Endothelial cell of umbilical vein (primary cell): ENCODE results near the gene MOB3B. TPM values are rescaled to one million over a fixed set of nuclear protein-coding genes. Genes with fewer than 3 reads are reported as not detected.

Experiments
- BruUV-seq: library from RNA; stranded (reverse); fragments of 400-500 nt; replicated peaks from 2 replicates; lab custom pipeline; 2021; lab: Mats Ljungman, UMichigan
- CTCF ChIA-PET: fragments of 300-600, 350-600 bp; sonication (Branson Sonifier 250); formaldehyde crosslinking; loops from one replicate; lab custom pipeline; 2021; ENCODE audit warnings: antibody characterized with exemption, inconsistent platforms; lab: Charles Lee
- POLR2A ChIA-PET: fragments of 300-600, 350-600 bp; sonication (Branson Sonifier 250); formaldehyde crosslinking; loops from one replicate; lab custom pipeline; 2021; ENCODE audit warnings: antibody characterized with exemption, inconsistent platforms; lab: Charles Lee
- DNase-seq: peaks from one replicate; pipeline ENCODE4 v3.0.0-alpha.2; 2011; ENCODE audit warnings: low read depth, low spot score
- FAIRE-seq: peaks from 2 replicates; lab custom pipeline; 2011; peaks lifted over from hg19 to GRCh38; lab: Jason Lieb, UNC
- H2AFZ ChIP-seq: 2 replicates; pipeline ENCODE4 v1.6.0; 2012; ENCODE audit warnings: low read depth, low read length, control low read depth, inconsistent platforms
- H3K27ac ChIP-seq: 2 replicates; pipeline ENCODE4 v1.5.1; 2011; ENCODE audit warnings: low read depth, mild to moderate bottlenecking, control low read depth, low read length, moderate library complexity; ENCODE audit not compliant: insufficient read depth
- H3K27me3 ChIP-seq, 2 experiments: 2 replicates each; pipeline versions ENCODE4 v1.6.0 to v1.6.1; 2011; ENCODE audit warnings: low read length in 2 of 2, mixed read lengths in 1 of 2; ENCODE audit not compliant: control insufficient read depth in 2 of 2, insufficient read depth in 2 of 2
- H3K36me3 ChIP-seq, 2 experiments: 2 replicates in 1 of 2; 3 replicates in 1 of 2; pipeline ENCODE4 v1.5.1; 2011; ENCODE audit warnings: low read length in 2 of 2, mild to moderate bottlenecking in 1 of 2, moderate library complexity in 1 of 2; ENCODE audit not compliant: control insufficient read depth in 2 of 2, insufficient read depth in 2 of 2; ENCODE audit errors: extremely low read depth in 1 of 2
- H3K4me1 ChIP-seq: 3 replicates; pipeline ENCODE4 v1.5.1; 2011; ENCODE audit warnings: mild to moderate bottlenecking, low read length; ENCODE audit not compliant: control insufficient read depth, insufficient read depth; ENCODE audit errors: extremely low read depth
- H3K4me2 ChIP-seq: 2 replicates; pipeline ENCODE4 v1.6.1; 2011; ENCODE audit warnings: low read length, control low read depth, mixed read lengths; ENCODE audit not compliant: insufficient read depth
- H3K4me3 ChIP-seq, 3 experiments: fragments of 200-600 bp in 1 of 3; sonication (generic), shearing (Covaris generic) in 1 of 3; replicated peaks in 1 of 3; 2 replicates each; pipeline ENCODE4 v1.5.1; 2011 to 2016; ENCODE audit warnings: control low read depth in 3 of 3, low read length in 3 of 3, mild to moderate bottlenecking in 2 of 3, inconsistent platforms in 1 of 3, low read depth in 1 of 3, moderate library complexity in 1 of 3; ENCODE audit not compliant: insufficient read depth in 1 of 3
- H3K79me2 ChIP-seq: 2 replicates; pipeline ENCODE4 v1.6.0; 2012; ENCODE audit warnings: low read length, inconsistent platforms; ENCODE audit not compliant: control insufficient read depth, insufficient read depth
- H3K9ac ChIP-seq: replicated peaks from 2 replicates; pipeline ENCODE3; 2011; ENCODE audit warnings: low read length, control low read depth; ENCODE audit not compliant: insufficient read depth; ENCODE audit errors: extremely low read depth
- H3K9me1 ChIP-seq: replicated peaks from 3 replicates; pipeline ENCODE4 v1.6.0; 2011; ENCODE audit warnings: mild to moderate bottlenecking, low read length; ENCODE audit not compliant: control insufficient read depth, insufficient read depth; ENCODE audit errors: extremely low read depth
- H3K9me3 ChIP-seq: replicated peaks from 2 replicates; pipeline ENCODE4 v1.5.1; 2012; ENCODE audit warnings: low read length, inconsistent platforms; ENCODE audit not compliant: control insufficient read depth, insufficient read depth
- H4K20me1 ChIP-seq: replicated peaks from 2 replicates; pipeline ENCODE3; 2011; ENCODE audit warnings: mild to moderate bottlenecking, low read length; ENCODE audit not compliant: control insufficient read depth, insufficient read depth; ENCODE audit errors: extremely low read depth
- FOS ChIP-seq: IDR thresholded peaks from 2 replicates; pipeline ENCODE4 v1.6.1; 2011; ENCODE audit warnings: mild to moderate bottlenecking, low read length, moderate library complexity, borderline replicate concordance; ENCODE audit not compliant: insufficient read depth
- GATA2 ChIP-seq: IDR thresholded peaks from 2 replicates; pipeline ENCODE4 v1.7.0; 2011; ENCODE audit warnings: low read depth, mild to moderate bottlenecking, moderate library complexity, mixed read lengths, low read length; ENCODE audit not compliant: insufficient read length, insufficient read depth
- JUN ChIP-seq: IDR thresholded peaks from 2 replicates; pipeline ENCODE4 v1.6.1; 2011; ENCODE audit warnings: borderline replicate concordance, low read depth; ENCODE audit not compliant: insufficient read length, insufficient read depth
- MYC ChIP-seq: IDR thresholded peaks from one replicate; pipeline ENCODE4 v1.6.1; 2011; ENCODE audit warnings: mild to moderate bottlenecking, low read depth, low read length
- POLR2A ChIP-seq: IDR thresholded peaks from 2 replicates; pipeline ENCODE4 v1.6.1; 2012; ENCODE audit warnings: low read depth, mild to moderate bottlenecking, control low read depth, low read length
- POLR2AphosphoS5 ChIP-seq: IDR thresholded peaks from 2 replicates; pipeline ENCODE4 v1.6.1; 2012; ENCODE audit warnings: low read depth, mild to moderate bottlenecking, control low read depth, low read length, moderate library complexity; ENCODE audit not compliant: insufficient read depth
- dilution Hi-C: fragments of 300-500 bp; cut with MboI; formaldehyde crosslinking; loops from one replicate; pipeline ENCODE4 v1.15.0; 2019; ENCODE audit warnings: low sequenced_read_pairs; ENCODE audit not compliant: extremely low pct_ligation_motif_present
- intact Hi-C: fragments of 100-400 bp; cut with micrococcal nuclease; formaldehyde crosslinking; loops from one replicate; pipeline ENCODE4 v1.10.0; 2022
- polyA plus RNA-seq, 4 experiments: library from polyadenylated mRNA; depleted of rRNA in 3 of 4; stranded (reverse) in 3 of 4; unstranded in 1 of 4; fragments of >200 nt; gene quantifications; 2 replicates each; pipeline versions ENCODE4 v1.2.1 to v1.2.3, GENCODE V29; 2011 to 2012; ENCODE audit warnings: missing spikeins in 1 of 4
- total RNA-seq: library from RNA; stranded (reverse); gene quantifications from 2 replicates; pipeline ENCODE4 v1.2.3, GENCODE V29; 2021
- TF ChIP-seq, protein P1 (sequence below): IDR thresholded peaks from 2 replicates; pipeline ENCODE4 v1.6.1; 2011; ENCODE audit not compliant: insufficient read depth, insufficient read length

MOB3B gene
- total and polyA plus RNA-seq, 2 donors (not counting 3 experiments of a cell fraction or from before 2014, with no cell fraction given), result 0.03 TPM; not detected in 1

DNA sequence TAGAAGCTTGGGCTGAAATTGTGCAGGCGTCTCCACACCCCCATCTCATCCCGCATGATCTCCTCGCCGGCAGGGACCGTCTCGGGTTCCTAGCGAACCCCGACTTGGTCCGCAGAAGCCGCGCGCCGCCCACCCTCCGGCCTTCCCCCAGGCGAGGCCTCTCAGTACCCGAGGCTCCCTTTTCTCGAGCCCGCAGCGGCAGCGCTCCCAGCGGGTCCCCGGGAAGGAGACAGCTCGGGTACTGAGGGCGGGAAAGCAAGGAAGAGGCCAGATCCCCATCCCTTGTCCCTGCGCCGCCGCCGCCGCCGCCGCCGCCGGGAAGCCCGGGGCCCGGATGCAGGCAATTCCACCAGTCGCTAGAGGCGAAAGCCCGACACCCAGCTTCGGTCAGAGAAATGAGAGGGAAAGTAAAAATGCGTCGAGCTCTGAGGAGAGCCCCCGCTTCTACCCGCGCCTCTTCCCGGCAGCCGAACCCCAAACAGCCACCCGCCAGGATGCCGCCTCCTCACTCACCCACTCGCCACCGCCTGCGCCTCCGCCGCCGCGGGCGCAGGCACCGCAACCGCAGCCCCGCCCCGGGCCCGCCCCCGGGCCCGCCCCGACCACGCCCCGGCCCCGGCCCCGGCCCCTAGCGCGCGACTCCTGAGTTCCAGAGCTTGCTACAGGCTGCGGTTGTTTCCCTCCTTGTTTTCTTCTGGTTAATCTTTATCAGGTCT lies 43.5 kb upstream of the MOB3B start, which contains the start of gene C9orf72:
TSS of gene C9orf72 (minus strand) at position 564 of the 716 bp plus-strand sequence. CDS start 6,361 bp downstream, outside the sequence.
- Histone ChIP-seq H3K36me3 (no peaks in the 10 kb centered on the region), H3K4me3 (peak within 1 kb of the TSS; percentile 68 to 72 (median 70)), H2AFZ (peak within 1 kb of the TSS; percentile 98), H4K20me1 (no peaks in the 10 kb centered on the region), H3K9me3 (no peaks in the 10 kb centered on the region), H3K4me2 (peak within 1 kb of the TSS; percentile 92), H3K4me1 (peaks cover 12% of the 10 kb centered on the region), H3K79me2 (no peaks in the 10 kb centered on the region), H3K27me3 (no peaks in the 10 kb centered on the region), H3K9me1 (no peaks in the 10 kb centered on the region), H3K27ac (peak within 1 kb of the TSS; percentile 87), H3K9ac (peak within 1 kb of the TSS; percentile 83)
- TF ChIP-seq POLR2AphosphoS5, result peak; percentile 24
- no peak for TF ChIP-seq GATA2
- TF ChIP-seq MYC, result no peak
- TF ChIP-seq JUN, result no peak
- peak; percentile 50 for TF ChIP-seq POLR2A
- no peak for TF ChIP-seq FOS
- TF ChIP-seq, protein P1, sequence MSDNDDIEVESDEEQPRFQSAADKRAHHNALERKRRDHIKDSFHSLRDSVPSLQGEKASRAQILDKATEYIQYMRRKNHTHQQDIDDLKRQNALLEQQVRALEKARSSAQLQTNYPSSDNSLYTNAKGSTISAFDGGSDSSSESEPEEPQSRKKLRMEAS, result no peak
- no peak for FAIRE-seq
- ChIA-PET CTCF (interaction anchor here (0.8 to 1.0 kb wide), 4 partner anchors 13 to 42 kb away, joined by 3 to 4 read pairs (median 3); no protein-coding TSS in a partner anchor), POLR2A (no interaction called here)
- DNase-seq, result peak; percentile 61
- intact Hi-C loops (loop anchor here (2.0 kb wide), 1 partner anchor 680 kb away; the partner anchor contains the start of gene CAAP1), dilution Hi-C loops (no loop called here)
- no TSS peak for BruUV-seq
